Adrenal gland (tissue), 12 donors: ENCODE results near the gene RYK. TPM values are rescaled to one million over a fixed set of nuclear protein-coding genes. Genes with fewer than 3 reads are reported as not detected.

Source experiments
- DNase-seq, 7 donors: peaks; one replicate each; pipeline ENCODE4 v3.0.0-alpha.2; 2019 to 2020
- H3K27ac ChIP-seq, 5 donors: fragments of 200-600 bp; sonication (generic) in 4 of 5; 1 replicate in 3 of 5; 2 replicates in 2 of 5; pipeline versions ENCODE4 v1.5.1 to v1.8.0; 2016 to 2020; ENCODE audit warnings: mild to moderate bottlenecking in 1 of 5
- H3K27me3 ChIP-seq: fragments of 200-600 bp; 2 replicates; pipeline ENCODE4 v1.8.0; 2021
- H3K36me3 ChIP-seq, 2 donors: fragments of 200-600 bp; replicated peaks in 1 of 2; 1 replicate in 1 of 2; 2 replicates in 1 of 2; pipeline versions ENCODE4 v1.5.1 to v1.8.0; 2018 to 2022
- H3K4me1 ChIP-seq, 2 donors: fragments of 200-600 bp; replicated peaks in 1 of 2; 1 replicate in 1 of 2; 2 replicates in 1 of 2; pipeline versions ENCODE4 v1.5.1 to v1.8.0; 2018 to 2021
- H3K4me3 ChIP-seq, 4 donors: fragments of 200-600 bp; sonication (generic) in 3 of 4; one replicate each; pipeline ENCODE4 v1.5.1; 2016 to 2018
- H3K9me3 ChIP-seq, 3 donors: fragments of 200-600 bp; sonication (generic) in 1 of 3; replicated peaks in 1 of 3; 1 replicate in 2 of 3; 2 replicates in 1 of 3; pipeline versions ENCODE4 v1.5.1 to v1.8.0; 2016 to 2021
- POLR2A ChIP-seq, 2 donors: fragments of 450-650 bp; IDR thresholded peaks; one replicate each; pipeline ENCODE4 v1.6.1; 2017; ENCODE audit warnings: antibody characterized with exemption in 2 of 2, mild to moderate bottlenecking in 2 of 2, moderate library complexity in 1 of 2
- WGBS, 4 donors: extraction: QIAGEN DNeasy Blood & Tissue Kit in 2 of 4; methylation state at CpG; one replicate each; pipeline versions ENCODE4 v1.1.5 to v1.1.7; 2013 to 2017; 5-methylcytosine and 5-hydroxymethylcytosine counted together
- intact Hi-C, 2 donors: fragments of 100-400 bp; cut with DNase I; formaldehyde crosslinking; loops; one replicate each; pipeline versions ENCODE4 v1.14.1 to v1.15.0; 2022 to 2023
- polyA plus RNA-seq, 3 donors: library from polyadenylated mRNA; stranded (reverse); fragments of 200-250 nt in 2 of 3; fragments of 350-450 nt in 1 of 3; fragmentation: Illumina TruSeq in 1 of 3; extraction: RNeasy Lipid Tissue Mini Kit (QIAGEN cat#74804) in 1 of 3; gene quantifications; one replicate each; pipeline ENCODE4 v1.2.3, GENCODE V29; 2013 to 2014
- total RNA-seq, 9 donors: library from RNA; depleted of rRNA in 4 of 9; stranded (reverse); fragments of >200 nt in 4 of 9; fragments of 120-200 nt in 1 of 9; fragmentation: NEBNext Ultra II Directional in 1 of 9; extraction: Animal tissue kit (Norgen Biotek cat#: 25700) in 1 of 9; gene quantifications; one replicate each; pipeline versions ENCODE4 v1.1.0 to v1.2.4, GENCODE V29; 2013 to 2023
- TF ChIP-seq, protein P1 (sequence below), 6 experiments: fragments of 450-650 bp in 4 of 6; fragments of 200-600 bp in 2 of 6; sonication (generic) in 1 of 6; IDR thresholded peaks; 1 replicate in 5 of 6; 2 replicates in 1 of 6; pipeline versions ENCODE4 v1.5.1 to v1.8.0; 2016 to 2021; ENCODE audit warnings: antibody characterized with exemption in 6 of 6, mild to moderate bottlenecking in 2 of 6, moderate library complexity in 1 of 6
- donor health status: healthy with polysubstance abuse.
- donor health status: Bipolar disorder and iron deficiency.
- donor health status: DM: yes; HTN: yes; CAD: no.
- donor health status: DM: no; HTN: no; CAD: no.
- donor health status: DM: no; HTN: no; CAD: no.
- donor health status: DM: yes; HTN: yes; CAD: no.

The RYK gene
- total and polyA plus RNA-seq, 12 donors, result 27.7 to 74.4 (median 42.1) TPM

DNA sequence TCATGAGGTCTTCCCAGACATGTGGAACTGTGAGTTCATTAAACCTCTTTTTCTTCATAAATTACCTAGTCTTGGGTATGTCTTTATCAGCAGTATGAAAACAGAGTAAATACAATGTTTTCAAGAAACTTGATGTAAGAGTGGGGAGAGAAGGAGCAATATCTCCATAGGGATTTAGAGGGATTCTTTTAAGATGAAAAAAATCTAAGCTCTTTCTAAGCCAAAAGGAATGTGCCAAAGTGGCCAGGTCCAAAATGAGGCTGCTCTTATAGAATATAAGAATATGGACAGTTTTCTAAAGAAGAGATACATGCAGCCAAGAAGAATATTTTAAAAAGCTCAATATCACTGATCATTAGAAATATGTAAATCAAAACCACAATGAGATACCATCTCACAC is 23.9 kb upstream of the RYK start:
- H3K4me3 ChIP-seq, result no peak overlapping the region
- DNase-seq, result no peak
- no peaks in the 10 kb centered on the region for H3K27me3 ChIP-seq
- no peaks in the 10 kb centered on the region for H3K9me3 ChIP-seq
- intact Hi-C loops, result no loop called here
- TF ChIP-seq, protein P1, sequence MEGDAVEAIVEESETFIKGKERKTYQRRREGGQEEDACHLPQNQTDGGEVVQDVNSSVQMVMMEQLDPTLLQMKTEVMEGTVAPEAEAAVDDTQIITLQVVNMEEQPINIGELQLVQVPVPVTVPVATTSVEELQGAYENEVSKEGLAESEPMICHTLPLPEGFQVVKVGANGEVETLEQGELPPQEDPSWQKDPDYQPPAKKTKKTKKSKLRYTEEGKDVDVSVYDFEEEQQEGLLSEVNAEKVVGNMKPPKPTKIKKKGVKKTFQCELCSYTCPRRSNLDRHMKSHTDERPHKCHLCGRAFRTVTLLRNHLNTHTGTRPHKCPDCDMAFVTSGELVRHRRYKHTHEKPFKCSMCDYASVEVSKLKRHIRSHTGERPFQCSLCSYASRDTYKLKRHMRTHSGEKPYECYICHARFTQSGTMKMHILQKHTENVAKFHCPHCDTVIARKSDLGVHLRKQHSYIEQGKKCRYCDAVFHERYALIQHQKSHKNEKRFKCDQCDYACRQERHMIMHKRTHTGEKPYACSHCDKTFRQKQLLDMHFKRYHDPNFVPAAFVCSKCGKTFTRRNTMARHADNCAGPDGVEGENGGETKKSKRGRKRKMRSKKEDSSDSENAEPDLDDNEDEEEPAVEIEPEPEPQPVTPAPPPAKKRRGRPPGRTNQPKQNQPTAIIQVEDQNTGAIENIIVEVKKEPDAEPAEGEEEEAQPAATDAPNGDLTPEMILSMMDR (IDR thresholded peaks at IDR 0.05), result no peak
- no peak for TF ChIP-seq POLR2A (IDR thresholded peaks at IDR 0.05)
- no peaks in the 10 kb centered on the region for H3K36me3 ChIP-seq
- peaks cover 0 to under 1% of the 10 kb centered on the region in 2 donors for H3K4me1 ChIP-seq
- no peak overlapping the region for H3K27ac ChIP-seq

DNA sequence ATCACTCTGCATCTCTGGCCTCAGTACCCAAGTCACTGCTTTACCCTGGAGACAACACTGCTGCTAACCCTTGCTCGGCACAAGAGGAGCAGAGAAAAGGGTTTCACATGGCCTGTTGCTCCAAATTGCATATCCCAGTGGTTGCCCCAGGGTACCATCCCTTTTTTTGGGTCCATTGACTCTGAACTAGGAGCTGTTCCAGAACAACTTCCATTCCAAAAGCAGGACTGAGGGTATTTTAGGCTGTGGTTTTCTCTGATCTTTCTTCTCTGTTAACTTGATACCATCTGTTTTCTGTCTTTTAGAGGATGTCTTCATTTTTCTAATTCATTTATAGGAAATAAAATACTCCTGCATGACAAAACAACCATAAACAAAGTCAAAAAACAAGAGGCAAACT is 17.3 kb upstream of the RYK start:
- WGBS, 4 donors, result 91 to 100% (median 97%) methylated on average over 1 of the region's 1 CpG
- TF ChIP-seq, protein P1 (IDR thresholded peaks at IDR 0.05), result no peak
- no peak for TF ChIP-seq POLR2A (IDR thresholded peaks at IDR 0.05)
- H3K27ac ChIP-seq, result no peak overlapping the region
- DNase-seq, result no peak
- H3K9me3 ChIP-seq, result no peaks in the 10 kb centered on the region
- no peaks in the 10 kb centered on the region for H3K4me1 ChIP-seq
- no peaks in the 10 kb centered on the region for H3K27me3 ChIP-seq
- intact Hi-C loops, result no loop called here
- no peaks in the 10 kb centered on the region for H3K36me3 ChIP-seq
- no peak overlapping the region for H3K4me3 ChIP-seq

DNA sequence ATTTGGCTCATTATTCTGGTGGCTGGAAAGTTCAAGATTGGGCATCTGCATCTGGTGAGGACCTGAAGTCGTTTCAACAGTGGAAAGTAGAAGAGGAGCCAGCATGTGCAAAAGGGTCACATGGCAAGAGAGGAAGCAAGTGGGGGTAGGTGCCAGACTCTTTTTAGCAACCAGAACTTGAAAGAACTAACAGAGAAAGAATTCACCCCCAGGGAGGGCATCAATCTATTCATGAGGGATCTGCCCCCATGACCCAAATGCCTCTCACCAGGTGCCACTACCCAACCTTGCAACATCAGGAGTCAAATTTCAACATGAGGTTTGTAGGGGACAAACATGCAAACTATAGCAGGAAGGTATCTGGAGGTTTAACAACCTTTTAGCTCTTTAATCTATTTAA is 10.3 kb upstream of the RYK start:
- WGBS, 4 donors, result 39 to 54% (median 45%) methylated on average over 1 of the region's 1 CpG
- intact Hi-C loops, result no loop called here
- no peak for DNase-seq
- H3K4me1 ChIP-seq, result no peaks in the 10 kb centered on the region
- H3K27ac ChIP-seq, result no peak overlapping the region
- no peaks in the 10 kb centered on the region for H3K36me3 ChIP-seq
- H3K4me3 ChIP-seq, result no peak overlapping the region
- TF ChIP-seq POLR2A (IDR thresholded peaks at IDR 0.05), result no peak
- TF ChIP-seq, protein P1 (IDR thresholded peaks at IDR 0.05), result no peak
- no peaks in the 10 kb centered on the region for H3K9me3 ChIP-seq
- H3K27me3 ChIP-seq, result no peaks in the 10 kb centered on the region

DNA sequence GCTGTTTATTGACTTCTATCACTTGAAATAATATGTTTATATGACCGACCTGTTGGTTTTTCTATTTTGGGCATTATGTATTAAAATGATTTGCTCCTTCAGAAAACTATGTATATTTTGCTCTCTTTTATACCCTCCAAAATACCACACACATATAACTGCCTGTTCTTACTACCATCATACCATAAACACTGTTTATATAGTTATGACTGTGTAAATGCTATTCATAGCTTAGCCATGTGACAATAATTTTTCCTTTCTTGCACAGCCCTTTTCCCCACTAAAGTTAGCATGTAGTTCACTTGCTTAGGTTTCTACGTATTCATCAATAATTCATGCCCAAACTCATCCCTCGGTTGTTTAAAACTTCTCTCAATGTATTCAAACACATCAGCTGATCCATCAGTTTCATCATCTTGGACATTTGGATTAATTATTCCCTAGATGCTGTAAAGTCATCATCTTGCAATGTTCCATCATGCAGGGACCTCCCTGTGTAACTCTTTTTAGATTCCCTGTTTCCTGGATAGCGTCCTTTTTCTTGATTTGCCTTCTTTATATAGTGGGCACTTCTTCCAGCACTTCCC is 8.2 kb upstream of the RYK start:
- no peak for DNase-seq
- H3K4me1 ChIP-seq, result no peaks in the 10 kb centered on the region
- H3K36me3 ChIP-seq, result no peaks in the 10 kb centered on the region
- TF ChIP-seq, protein P1 (IDR thresholded peaks at IDR 0.05), result no peak
- no peak for TF ChIP-seq POLR2A (IDR thresholded peaks at IDR 0.05)
- no peak overlapping the region for H3K4me3 ChIP-seq
- H3K27ac ChIP-seq, result no peak overlapping the region
- no peaks in the 10 kb centered on the region for H3K9me3 ChIP-seq
- intact Hi-C loops, result no loop called here
- 86 to 92% (median 88%) methylated on average over 4 of the region's 4 CpGs for WGBS, 4 donors
- H3K27me3 ChIP-seq, result no peaks in the 10 kb centered on the region
